A549 (cell line): ENCODE data around the gene B3GAT1. TPM values are rescaled to one million over a fixed set of nuclear protein-coding genes. Genes with fewer than 3 reads are reported as not detected.

Source experiments
- ATAC-seq, 2 experiments: fragments of 200-7000 bp in 1 of 2; fragments of >200 bp in 1 of 2; cut with Nextera tagmentation in 1 of 2; cut with Tn5 transposase in 1 of 2; 3 replicates each; pipeline versions ENCODE4 v1.8.0 to v1.9.1; 2018 to 2020; ENCODE audit warnings: mild to moderate bottlenecking in 1 of 2, moderate library complexity in 1 of 2
- CTCF ChIA-PET: fragments of 300-600 bp; sonication (Branson Sonifier 250); formaldehyde crosslinking; extraction: SDS; loops from one replicate; lab custom pipeline; 2021; ENCODE audit warnings: antibody characterized with exemption, inconsistent platforms; lab: Yijun Ruan, JAX
- POLR2A ChIA-PET: fragments of 350-600 bp; formaldehyde crosslinking; extraction: SDS; loops from one replicate; lab custom pipeline; 2021; ENCODE audit warnings: antibody characterized with exemption, inconsistent platforms; lab: Yijun Ruan, JAX
- DNase-seq, 2 experiments: peaks; one replicate each; pipeline versions ENCODE4 v3.0.0 to v3.0.0-alpha.2; 2011 to 2016; ENCODE audit warnings: low read depth in 1 of 2, low spot score in 1 of 2
- FAIRE-seq: peaks from 2 replicates; lab custom pipeline; 2011; peaks lifted over from hg19 to GRCh38; lab: Jason Lieb, UNC
- H3K27ac ChIP-seq, 2 experiments: fragments of >200 bp; sonication (Bioruptor Twin); formaldehyde crosslinking; 3 replicates each; pipeline ENCODE4 v1.5.1; 2016 to 2017
- H3K4me1 ChIP-seq: fragments of >200 bp; sonication (Bioruptor Twin); formaldehyde crosslinking; 3 replicates; pipeline ENCODE4 v1.6.1; 2016
- H3K4me2 ChIP-seq: fragments of >200 bp; sonication (Bioruptor Twin); formaldehyde crosslinking; 3 replicates; pipeline ENCODE4 v1.6.1; 2016
- H3K4me3 ChIP-seq: fragments of >200 bp; sonication (Bioruptor Twin); formaldehyde crosslinking; 3 replicates; pipeline ENCODE4 v1.5.1; 2016
- H3K9me3 ChIP-seq: fragments of >200 bp; sonication (Bioruptor Twin); formaldehyde crosslinking; 3 replicates; pipeline ENCODE4 v1.6.1; 2016
- BCL3 ChIP-seq: fragments of >200 bp; sonication (Bioruptor Twin); formaldehyde crosslinking; IDR thresholded peaks from 3 replicates; pipeline ENCODE4 v1.6.1; 2016
- BHLHE40 ChIP-seq: IDR thresholded peaks from 2 replicates; pipeline ENCODE4 v1.6.1; 2012; ENCODE audit warnings: low read depth, low read length, inconsistent platforms
- CBX8 ChIP-seq: fragments of 200-600 bp; sonication (generic); IDR thresholded peaks from 2 replicates; pipeline ENCODE4 v1.6.1; 2016
- CHD4 ChIP-seq: fragments of 200-600 bp; sonication (generic); IDR thresholded peaks from 2 replicates; pipeline ENCODE4 v1.6.1; 2016; ENCODE audit warnings: antibody characterized with exemption, mild to moderate bottlenecking, borderline replicate concordance
- CTCF ChIP-seq: fragments of >200 bp; sonication (Bioruptor Twin); formaldehyde crosslinking; IDR thresholded peaks from 3 replicates; pipeline ENCODE4 v1.5.1; 2016
- EHF ChIP-seq: fragments of 250-450 bp; sonication (Bioruptor Pico); IDR thresholded peaks from 2 replicates; pipeline ENCODE4 v1.5.0; 2020; ENCODE audit warnings: mild to moderate bottlenecking
- HDAC2 ChIP-seq: fragments of 200-600 bp; sonication (generic); IDR thresholded peaks from 2 replicates; pipeline ENCODE4 v1.6.1; 2016
- HOXB5 ChIP-seq: fragments of 250-450 bp; sonication (Bioruptor Pico); IDR thresholded peaks from 2 replicates; pipeline ENCODE4 v1.5.0; 2020; ENCODE audit warnings: mild to moderate bottlenecking, moderate library complexity
- JUNB ChIP-seq: fragments of >200 bp; sonication (Bioruptor Twin); formaldehyde crosslinking; IDR thresholded peaks from 2 replicates; pipeline ENCODE4 v1.6.1; 2016
- KDM5A ChIP-seq: fragments of 200-600 bp; sonication (generic); IDR thresholded peaks from 2 replicates; pipeline ENCODE4 v1.6.1; 2016; ENCODE audit warnings: antibody characterized with exemption, mild to moderate bottlenecking
- MYC ChIP-seq: IDR thresholded peaks from 2 replicates; pipeline ENCODE4 v1.6.1; 2012; ENCODE audit warnings: mild to moderate bottlenecking, inconsistent platforms, low read length, improper control_type of control experiment, borderline replicate concordance
- PBX3 ChIP-seq: IDR thresholded peaks from 2 replicates; pipeline ENCODE4 v1.6.1; 2012
- POLR2AphosphoS2 ChIP-seq: conservative IDR thresholded peaks from 2 replicates; pipeline ENCODE4 v1.6.1; 2012; ENCODE audit warnings: low read length, improper control_type of control experiment, inconsistent platforms
- REST ChIP-seq: fragments of 200-600 bp; sonication (generic); IDR thresholded peaks from 2 replicates; pipeline ENCODE4 v1.6.1; 2016; ENCODE audit warnings: antibody characterized with exemption, mild to moderate bottlenecking, moderate library complexity
- TP53 ChIP-seq: fragments of 250-450 bp; sonication (Bioruptor Pico); IDR thresholded peaks from 2 replicates; pipeline ENCODE4 v1.5.0; 2021; ENCODE audit warnings: mild to moderate bottlenecking, moderate library complexity
- ZC3H11A ChIP-seq: fragments of 450-650 bp; IDR thresholded peaks from 2 replicates; pipeline ENCODE4 v1.6.1; 2014; ENCODE audit warnings: antibody characterized with exemption, mild to moderate bottlenecking
- ZFP36 ChIP-seq: fragments of 450-650 bp; IDR thresholded peaks from 2 replicates; pipeline ENCODE4 v1.6.1; 2014; ENCODE audit warnings: borderline replicate concordance; ENCODE audit not compliant: partially characterized antibody
- ZNF302 ChIP-seq: fragments of 250-450 bp; sonication (Bioruptor Pico); IDR thresholded peaks from 2 replicates; pipeline ENCODE4 v1.9.0; 2021; ENCODE audit warnings: inconsistent platforms, mild to moderate bottlenecking, moderate library complexity
- WGBS: methylation state at CpG from one replicate; pipeline ENCODE4 v1.1.6; 2017; ENCODE audit errors: missing lambda C conversion rate; 5-methylcytosine and 5-hydroxymethylcytosine counted together
- polyA plus RNA-seq, 4 experiments: library from polyadenylated mRNA; depleted of rRNA in 3 of 4; stranded (reverse); fragments of >200 nt; fragmentation: RNase III in 1 of 4; extraction: RNeasy Plus Mini Kit Qiagen cat#74134 plus additional on column Dnase treatment in 1 of 4; gene quantifications; 2 replicates in 3 of 4; 3 replicates in 1 of 4; pipeline ENCODE4 v1.2.3, GENCODE V29; 2011 to 2017
- TF ChIP-seq, protein P1 (sequence below): fragments of 250-450 bp; sonication (Bioruptor Pico); IDR thresholded peaks from 2 replicates; pipeline ENCODE4 v1.5.0; 2021; ENCODE audit warnings: mild to moderate bottlenecking, moderate library complexity, borderline replicate concordance

The B3GAT1 gene
- polyA plus RNA-seq, 2 of the 4 experiments (the other 2 are of a cell fraction) = not detected

- ChIA-PET POLR2A (no interaction called here), CTCF (no interaction called here)
- no peak for TF ChIP-seq CHD4
- no peak for TF ChIP-seq CBX8
- no peak for TF ChIP-seq REST
- no peak for TF ChIP-seq BCL3
- TF ChIP-seq JUNB = no peak
- TF ChIP-seq CTCF = no peak
- TF ChIP-seq ZNF302 (CRISPR knock-in tag) = no peak
- TF ChIP-seq KDM5A = no peak
- TF ChIP-seq MYC = no peak
- TF ChIP-seq BHLHE40 = no peak
- TF ChIP-seq PBX3 = no peak
- no peak for TF ChIP-seq TP53 (CRISPR knock-in tag)
- TF ChIP-seq POLR2AphosphoS2 = no peak
- no peak for TF ChIP-seq HDAC2
- TF ChIP-seq, protein P1, sequence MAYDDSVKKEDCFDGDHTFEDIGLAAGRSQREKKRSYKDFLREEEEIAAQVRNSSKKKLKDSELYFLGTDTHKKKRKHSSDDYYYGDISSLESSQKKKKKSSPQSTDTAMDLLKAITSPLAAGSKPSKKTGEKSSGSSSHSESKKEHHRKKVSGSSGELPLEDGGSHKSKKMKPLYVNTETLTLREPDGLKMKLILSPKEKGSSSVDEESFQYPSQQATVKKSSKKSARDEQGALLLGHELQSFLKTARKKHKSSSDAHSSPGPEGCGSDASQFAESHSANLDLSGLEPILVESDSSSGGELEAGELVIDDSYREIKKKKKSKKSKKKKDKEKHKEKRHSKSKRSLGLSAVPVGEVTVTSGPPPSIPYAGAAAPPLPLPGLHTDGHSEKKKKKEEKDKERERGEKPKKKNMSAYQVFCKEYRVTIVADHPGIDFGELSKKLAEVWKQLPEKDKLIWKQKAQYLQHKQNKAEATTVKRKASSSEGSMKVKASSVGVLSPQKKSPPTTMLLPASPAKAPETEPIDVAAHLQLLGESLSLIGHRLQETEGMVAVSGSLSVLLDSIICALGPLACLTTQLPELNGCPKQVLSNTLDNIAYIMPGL (CRISPR knock-in tag) = no peak
- TF ChIP-seq EHF (CRISPR knock-in tag) = no peak
- TF ChIP-seq ZFP36 = no peak
- no peak for TF ChIP-seq HOXB5 (CRISPR knock-in tag)
- no peak for TF ChIP-seq ZC3H11A
- no peaks in the 10 kb centered on the region for H3K9me3 ChIP-seq
- H3K27ac ChIP-seq = no peak overlapping the region
- no peaks in the 10 kb centered on the region for H3K4me1 ChIP-seq
- no peak overlapping the region for H3K4me2 ChIP-seq
- DNase-seq (no peak), FAIRE-seq (no peak), ATAC-seq (no peak)
- H3K4me3 ChIP-seq = no peak overlapping the region
- 71% methylated on average over 7 of the region's 7 CpGs for WGBS
Observed at GRCh38 chr11:134363592-134363991, 48.5 kb downstream of the B3GAT1 start.
